CD8-positive, alpha-beta memory T cell (primary cell): ENCODE data around the gene FLYWCH1. TPM values are rescaled to one million over a fixed set of nuclear protein-coding genes. Genes with fewer than 3 reads are reported as not detected.

Experiments used
- CTCF ChIA-PET: fragments of 350-600 bp; sonication (Branson Sonifier 250); formaldehyde crosslinking; loops from one replicate; lab custom pipeline; 2021; ENCODE audit warnings: antibody characterized with exemption; lab: Charles Lee
- POLR2A ChIA-PET: fragments of 350-600 bp; sonication (Branson Sonifier 250); formaldehyde crosslinking; loops from one replicate; lab custom pipeline; 2021; ENCODE audit warnings: antibody characterized with exemption; lab: Charles Lee
- DNase-seq, 5 donors: peaks; one replicate each; pipeline versions ENCODE4 v3.0.0 to v3.0.0-alpha.2; 2020 to 2022; ENCODE audit warnings: mixed read lengths in 1 of 5
- H3K27ac ChIP-seq: one replicate; pipeline ENCODE4 v1.7.0; 2013; ENCODE audit warnings: low read depth, mild to moderate bottlenecking, low read length, moderate library complexity
- H3K27me3 ChIP-seq: 2 replicates; pipeline ENCODE4 v1.7.0; 2013; ENCODE audit warnings: low read length, mild to moderate bottlenecking; ENCODE audit not compliant: insufficient read depth, poor library complexity, severe bottlenecking
- H3K36me3 ChIP-seq: 2 replicates; pipeline ENCODE4 v1.7.0; 2013; ENCODE audit warnings: mild to moderate bottlenecking, low read length, moderate library complexity; ENCODE audit not compliant: insufficient read depth
- H3K4me1 ChIP-seq: 2 replicates; pipeline ENCODE4 v1.7.0; 2013; ENCODE audit warnings: mild to moderate bottlenecking, low read length, moderate library complexity; ENCODE audit not compliant: insufficient read depth
- H3K4me3 ChIP-seq: 2 replicates; pipeline ENCODE4 v1.7.0; 2013; ENCODE audit warnings: mild to moderate bottlenecking, low read length
- H3K9me3 ChIP-seq: 2 replicates; pipeline ENCODE4 v1.7.0; 2013; ENCODE audit warnings: mild to moderate bottlenecking, low read length
- H3K27ac Mint-ChIP-seq, 8 donors: one replicate each; pipeline ENCODE4 v1.8.0; 2020 to 2021; ENCODE audit warnings: mixed read lengths in 8 of 8, mild to moderate bottlenecking in 6 of 8, inconsistent platforms in 3 of 8, moderate library complexity in 3 of 8
- H3K27me3 Mint-ChIP-seq, 2 donors: one replicate each; pipeline ENCODE4 v1.8.0; 2020 to 2021; ENCODE audit warnings: mixed read lengths in 2 of 2, mild to moderate bottlenecking in 1 of 2, moderate library complexity in 1 of 2
- H3K36me3 Mint-ChIP-seq, 3 donors: one replicate each; pipeline ENCODE4 v1.8.0; 2020 to 2021; ENCODE audit warnings: mixed read lengths in 3 of 3, inconsistent platforms in 1 of 3, mild to moderate bottlenecking in 1 of 3
- H3K4me1 Mint-ChIP-seq, 3 donors: one replicate each; pipeline ENCODE4 v1.8.0; 2020 to 2021; ENCODE audit warnings: mixed read lengths in 3 of 3, inconsistent platforms in 1 of 3, mild to moderate bottlenecking in 1 of 3
- H3K4me3 Mint-ChIP-seq, 7 donors: one replicate each; pipeline ENCODE4 v1.8.0; 2020 to 2021; ENCODE audit warnings: mixed read lengths in 7 of 7, mild to moderate bottlenecking in 6 of 7, moderate library complexity in 4 of 7, inconsistent platforms in 2 of 7
- H3K9me3 Mint-ChIP-seq, 5 donors: one replicate each; pipeline ENCODE4 v1.8.0; 2020 to 2022; ENCODE audit warnings: mixed read lengths in 5 of 5, mild to moderate bottlenecking in 3 of 5, moderate library complexity in 2 of 5, inconsistent platforms in 1 of 5
- polyA plus RNA-seq: library from polyadenylated mRNA; unstranded; fragments of 300-500 nt; fragmentation: Illumina TruSeq; gene quantifications from one replicate; pipeline ENCODE4 v1.2.3, GENCODE V29; 2021
- total RNA-seq, 2 experiments: library from RNA; stranded (reverse); gene quantifications; one replicate each; pipeline ENCODE4 v1.2.3, GENCODE V29; 2021

The FLYWCH1 gene
- total and polyA plus RNA-seq, 3 experiments from 2014 or later = 20.9 to 39.8 (median 37.2) TPM

- ChIA-PET CTCF (interaction anchor here (0.6 to 1.8 kb wide), 6 partner anchors 11 to 142 kb away, joined by 3 to 10 read pairs (median 4); no protein-coding TSS in a partner anchor), POLR2A (interaction anchor here (0.7 kb wide), 1 partner anchor 53 kb away, joined by 4 read pairs; no protein-coding TSS in a partner anchor)
- DNase-seq = no peak
- H3K27me3 Mint-ChIP-seq = peaks cover 0 to 3% of the 10 kb centered on the region in 2 donors
- Histone ChIP-seq H3K36me3 (no peaks in the 10 kb centered on the region), H3K4me3 (no peak overlapping the region), H3K9me3 (no peaks in the 10 kb centered on the region), H3K4me1 (no peaks in the 10 kb centered on the region), H3K27ac (no peak overlapping the region), H3K27me3 (no peaks in the 10 kb centered on the region)
- H3K9me3 Mint-ChIP-seq = no peaks in the 10 kb centered on the region
- peaks cover 0 to 6% (median 5%) of the 10 kb centered on the region in 3 donors for H3K4me1 Mint-ChIP-seq
- H3K4me3 Mint-ChIP-seq = peak overlapping the region in 1 of 7 donors; percentile 50
- H3K36me3 Mint-ChIP-seq = no peaks in the 10 kb centered on the region
- peak overlapping the region in 1 of 8 donors; percentile 47 for H3K27ac Mint-ChIP-seq
These were observed 37.5 kb upstream of the FLYWCH1 start for GRCh38 chr16:2874032-2874911.

- H3K9me3 Mint-ChIP-seq = no peaks in the 10 kb centered on the region
These were observed 36.8 kb upstream of the FLYWCH1 start for GRCh38 chr16:2874912-2875362.

GRCh38 chr16:2879854-2880508 is 31.8 kb upstream of the FLYWCH1 start:
- H3K27me3 ChIP-seq = no peaks in the 10 kb centered on the region
- H3K9me3 ChIP-seq = no peaks in the 10 kb centered on the region
- H3K4me3 ChIP-seq = no peak overlapping the region
- DNase-seq = no peak
- H3K4me1 ChIP-seq = peaks cover 7% of the 10 kb centered on the region
- Mint-ChIP-seq H3K9me3 (no peaks in the 10 kb centered on the region), H3K4me3 (peak overlapping the region in 3 of 7 donors; percentile 5 to 85 (median 48)), H3K27me3 (peaks cover 0 to 3% of the 10 kb centered on the region in 2 donors), H3K27ac (peak overlapping the region in 1 of 8 donors; percentile 77), H3K36me3 (peaks cover 0 to 7% (median 0%) of the 10 kb centered on the region in 3 donors), H3K4me1 (peaks cover 9 to 16% (median 10%) of the 10 kb centered on the region in 3 donors)
- H3K36me3 ChIP-seq = no peaks in the 10 kb centered on the region
- no peak overlapping the region for H3K27ac ChIP-seq
- POLR2A ChIA-PET = interaction anchor here (0.6 kb wide), 1 partner anchor 34 kb away, joined by 4 read pairs; no protein-coding TSS in a partner anchor
- CTCF ChIA-PET = interaction anchor here (1.7 to 6.7 kb wide), 4 partner anchors 11 to 48 kb away, joined by 6 to 35 read pairs (median 6); no protein-coding TSS in a partner anchor

More at GRCh38 chr16:2874912-2875362, 36.8 kb upstream of the FLYWCH1 start:
- Mint-ChIP-seq H3K36me3 (no peaks in the 10 kb centered on the region), H3K27ac (no peak overlapping the region), H3K4me1 (peaks cover 0 to 6% (median 5%) of the 10 kb centered on the region in 3 donors), H3K4me3 (peak overlapping the region in 1 of 7 donors; percentile 50), H3K27me3 (peaks cover 0 to 3% of the 10 kb centered on the region in 2 donors)
- Histone ChIP-seq H3K27ac (no peak overlapping the region), H3K27me3 (no peaks in the 10 kb centered on the region), H3K9me3 (no peaks in the 10 kb centered on the region), H3K36me3 (no peaks in the 10 kb centered on the region), H3K4me1 (no peaks in the 10 kb centered on the region), H3K4me3 (no peak overlapping the region)
- POLR2A ChIA-PET = interaction anchor here (0.7 kb wide), 1 partner anchor 52 kb away, joined by 4 read pairs; no protein-coding TSS in a partner anchor
- peak; percentile 50 to 77 (median 60) for DNase-seq
- CTCF ChIA-PET = interaction anchor here (0.6 to 1.8 kb wide), 6 partner anchors 11 to 45 kb away, joined by 3 to 10 read pairs (median 4); no protein-coding TSS in a partner anchor

GRCh38 chr16:2881783-2882649 is 29.7 kb upstream of the FLYWCH1 start:
- Mint-ChIP-seq H3K36me3 (peaks cover 0 to 7% (median 0%) of the 10 kb centered on the region in 3 donors), H3K27me3 (no peaks in the 10 kb centered on the region), H3K4me3 (peak overlapping the region; percentile 85 to 96 (median 93)), H3K9me3 (no peaks in the 10 kb centered on the region), H3K4me1 (peaks cover 11 to 21% (median 14%) of the 10 kb centered on the region in 3 donors), H3K27ac (peak overlapping the region; percentile 87 to 99 (median 97))
- peak overlapping the region; percentile 88 for H3K27ac ChIP-seq
- H3K36me3 ChIP-seq = no peaks in the 10 kb centered on the region
- DNase-seq = peak in 2 of 5 donors; percentile 31 to 36
- H3K4me1 ChIP-seq = peaks cover 7% of the 10 kb centered on the region
- H3K27me3 ChIP-seq = no peaks in the 10 kb centered on the region
- CTCF ChIA-PET = interaction anchor here (0.7 to 6.7 kb wide), 7 partner anchors 13 to 1534 kb away, joined by 3 to 35 read pairs (median 7); partner anchors contain the start of gene FLYWCH1
- H3K4me3 ChIP-seq = peak overlapping the region; percentile 91
- no peaks in the 10 kb centered on the region for H3K9me3 ChIP-seq
- POLR2A ChIA-PET = interaction anchor here (1.0 to 2.6 kb wide), 4 partner anchors 14 to 37 kb away, joined by 5 to 33 read pairs (median 12); partner anchors contain the start of gene FLYWCH1

GRCh38 chr16:2882650-2883457 is 28.9 kb upstream of the FLYWCH1 start, which contains the start of gene FLYWCH2:
Gene FLYWCH2 (plus strand): TSS chr16:2883215. CDS start chr16:2896450, 13,235 bp downstream.
- H3K27ac Mint-ChIP-seq = peak within 1 kb of the TSS; percentile 87 to 99 (median 97)
- peak within 1 kb of the TSS; percentile 85 to 96 (median 93) for H3K4me3 Mint-ChIP-seq
- Histone ChIP-seq H3K36me3 (no peaks in the 10 kb centered on the region), H3K27ac (peak within 1 kb of the TSS; percentile 88), H3K4me1 (peaks cover 7% of the 10 kb centered on the region), H3K4me3 (peak within 1 kb of the TSS; percentile 91), H3K27me3 (no peaks in the 10 kb centered on the region), H3K9me3 (no peaks in the 10 kb centered on the region)
- no peaks in the 10 kb centered on the region for H3K27me3 Mint-ChIP-seq
- no peaks in the 10 kb centered on the region for H3K9me3 Mint-ChIP-seq
- H3K36me3 Mint-ChIP-seq = peaks cover 0 to 7% (median 0%) of the 10 kb centered on the region in 3 donors
- POLR2A ChIA-PET = interaction anchor here (0.6 to 2.6 kb wide), 6 partner anchors 12 to 97 kb away, joined by 4 to 33 read pairs (median 6); partner anchors contain the start of genes FLYWCH1 and PKMYT1
- H3K4me1 Mint-ChIP-seq = peaks cover 11 to 21% (median 14%) of the 10 kb centered on the region in 3 donors
- DNase-seq = peak; percentile 98 to 100 (median 100)
- CTCF ChIA-PET = interaction anchor here (0.7 to 6.7 kb wide), 7 partner anchors 14 to 44 kb away, joined by 3 to 35 read pairs (median 4); partner anchors contain the start of gene FLYWCH1

- no peak for DNase-seq
- H3K4me1 ChIP-seq = peaks cover 7% of the 10 kb centered on the region
- H3K9me3 Mint-ChIP-seq = no peaks in the 10 kb centered on the region
- peak overlapping the region; percentile 82 to 96 (median 91) for H3K4me3 Mint-ChIP-seq
- H3K27me3 ChIP-seq = no peaks in the 10 kb centered on the region
- H3K4me3 ChIP-seq = peak overlapping the region; percentile 91
- H3K36me3 ChIP-seq = no peaks in the 10 kb centered on the region
- H3K27ac ChIP-seq = peak overlapping the region; percentile 88
- H3K9me3 ChIP-seq = no peaks in the 10 kb centered on the region
- peak overlapping the region in 7 of 8 donors; percentile 84 to 99 (median 89) for H3K27ac Mint-ChIP-seq
- ChIA-PET CTCF (interaction anchor here (0.9 to 6.7 kb wide), 6 partner anchors 15 to 44 kb away, joined by 3 to 35 read pairs (median 7); partner anchors contain the start of gene FLYWCH1), POLR2A (interaction anchor here (0.6 to 2.6 kb wide), 5 partner anchors 15 to 525 kb away, joined by 4 to 33 read pairs (median 6); partner anchors contain the start of genes FLYWCH1 and PKMYT1)
- H3K4me1 Mint-ChIP-seq = peaks cover 11 to 21% (median 14%) of the 10 kb centered on the region in 3 donors
- no peaks in the 10 kb centered on the region for H3K27me3 Mint-ChIP-seq
- H3K36me3 Mint-ChIP-seq = peaks cover 0 to 7% (median 0%) of the 10 kb centered on the region in 3 donors
These were observed 28.2 kb upstream of the FLYWCH1 start for GRCh38 chr16:2883458-2883908.
